Limb (tissue), 2 donors: ENCODE data around the gene ADAM22.
"Not testable (repeated sequence)": the region's sequence is repeated elsewhere in the genome, so short reads cannot be mapped to it uniquely, and the experiment has no call there.

Experiments
- DNase-seq, 2 donors: peaks; one replicate each; pipeline ENCODE4 v3.0.0-alpha.2; 2016; ENCODE audit errors: extremely low spot score in 2 of 2

Gene ADAM22

GRCh38 chr7:88109612-88110011 lies 175.6 kb downstream of the ADAM22 start:
- DNase-seq, result no peak

GRCh38 chr7:88111140-88111743 lies 177.2 kb downstream of the ADAM22 start:
- peak in 1 of 2 donors; percentile 75 for DNase-seq

GRCh38 chr7:88111954-88112471 lies 178.0 kb downstream of the ADAM22 start:
- peak in 1 of 2 donors; percentile 84 for DNase-seq

- no peak for DNase-seq
Measured at GRCh38 chr7:88115258-88115796, 181.3 kb downstream of the ADAM22 start.

- no peak for DNase-seq
Measured at GRCh38 chr7:88115816-88116215, 181.8 kb downstream of the ADAM22 start.

GRCh38 chr7:88116235-88116795 lies 182.3 kb downstream of the ADAM22 start:
- DNase-seq, result peak in 1 of 2 donors; percentile 42

GRCh38 chr7:88117325-88117724 lies 183.3 kb downstream of the ADAM22 start:
- no peak for DNase-seq

GRCh38 chr7:88121335-88121734 lies 187.3 kb downstream of the ADAM22 start:
- no peak for DNase-seq

GRCh38 chr7:88127637-88128290 lies 193.7 kb downstream of the ADAM22 start:
- DNase-seq, result no peak

- DNase-seq, result no peak
Measured at GRCh38 chr7:88132725-88133124, 198.7 kb downstream of the ADAM22 start.

GRCh38 chr7:88140947-88141346 lies 206.9 kb downstream of the ADAM22 start:
- DNase-seq, result no peak

GRCh38 chr7:88141479-88141878 lies 207.4 kb downstream of the ADAM22 start:
- no peak for DNase-seq

- no peak for DNase-seq
Measured at GRCh38 chr7:88141953-88142352, 207.9 kb downstream of the ADAM22 start.

- DNase-seq, result no peak
Measured at GRCh38 chr7:88146616-88147015, 212.6 kb downstream of the ADAM22 start.

- DNase-seq, result no peak
Measured at GRCh38 chr7:88147341-88147740, 213.3 kb downstream of the ADAM22 start.

GRCh38 chr7:88147949-88148348 lies 213.9 kb downstream of the ADAM22 start:
- no peak for DNase-seq

GRCh38 chr7:88150033-88150432 lies 216.0 kb downstream of the ADAM22 start:
- no peak for DNase-seq

- DNase-seq, result no peak
Measured at GRCh38 chr7:88151119-88151790, 217.2 kb downstream of the ADAM22 start.

- DNase-seq, result no peak
Measured at GRCh38 chr7:88153378-88153777, 219.3 kb downstream of the ADAM22 start.

GRCh38 chr7:88155756-88156155 lies 221.7 kb downstream of the ADAM22 start:
- no peak for DNase-seq

GRCh38 chr7:88156356-88156755 lies 222.3 kb downstream of the ADAM22 start:
- DNase-seq, result peak in 1 of 2 donors; percentile 14

- not testable (repeated sequence) for DNase-seq
Measured at GRCh38 chr7:88159741-88160140, 225.7 kb downstream of the ADAM22 start.
